GM12874 (cell line): ENCODE results near the gene P2RY12.
A peak's percentile ranks its signal among the peaks of the same experiment; 100 is the strongest.

Source experiments
- CTCF ChIP-seq: IDR thresholded peaks from 2 replicates; pipeline ENCODE4 v1.5.1; 2011; ENCODE audit warnings: low read depth, mild to moderate bottlenecking, control low read depth, low read length, moderate library complexity; ENCODE audit not compliant: insufficient read depth

Gene P2RY12

GRCh38 chr3:151423091-151423490 is 38.5 kb upstream of the P2RY12 start:
- TF ChIP-seq CTCF: no peak

- TF ChIP-seq CTCF: peak; percentile 23; the same call in 1 of the 2 replicates
These were observed 37.4 kb upstream of the P2RY12 start for GRCh38 chr3:151421938-151422337.

- TF ChIP-seq CTCF: no peak
These were observed 35.3 kb upstream of the P2RY12 start for GRCh38 chr3:151419806-151420205.

GRCh38 chr3:151415289-151415688 is 30.7 kb upstream of the P2RY12 start:
- TF ChIP-seq CTCF: no peak

GRCh38 chr3:151412989-151413388 is 28.4 kb upstream of the P2RY12 start:
- TF ChIP-seq CTCF: no peak

GRCh38 chr3:151410891-151411559 is 26.5 kb upstream of the P2RY12 start:
- no peak for TF ChIP-seq CTCF

- TF ChIP-seq CTCF: no peak
These were observed 23.4 kb upstream of the P2RY12 start for GRCh38 chr3:151407928-151408327.
